ENCODE data around the gene SFTA2. TPM values are rescaled to one million over a fixed set of nuclear protein-coding genes. Genes with fewer than 3 reads are reported as not detected.

The SFTA2 gene
- total RNA-seq, 1 donor, result not detected

DNA sequence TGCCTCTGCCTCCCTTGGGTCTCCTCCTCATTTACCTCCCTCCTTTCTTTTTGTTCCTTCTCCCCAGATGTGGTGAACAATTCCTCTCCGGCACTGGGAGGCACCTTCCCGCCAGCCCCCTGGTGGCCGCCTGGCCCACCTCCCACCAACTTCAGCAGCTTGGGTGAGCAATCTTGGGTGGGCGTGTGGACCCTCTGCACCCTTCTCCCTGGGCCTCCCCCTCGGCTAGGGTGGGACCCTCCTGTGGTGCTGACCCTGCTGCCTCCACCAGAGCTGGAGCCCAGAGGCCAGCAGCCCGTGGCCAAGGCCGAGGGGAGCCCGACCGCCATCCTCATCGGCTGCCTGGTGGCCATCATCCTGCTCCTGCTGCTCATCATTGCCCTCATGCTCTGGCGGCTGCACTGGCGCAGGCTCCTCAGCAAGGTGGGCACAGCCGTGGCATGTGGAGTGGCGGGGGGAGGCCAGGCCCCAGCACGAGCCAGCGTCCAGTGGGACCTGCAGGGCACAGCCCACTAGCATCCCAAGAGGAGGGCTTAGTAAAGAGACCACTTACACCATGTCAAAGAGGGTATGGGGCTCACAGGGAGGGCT lies 38.9 kb downstream of the SFTA2 start:
- no peaks in the 10 kb centered on the region for H3K9me3 ChIP-seq (ENCODE audit: low read depth, low read length)
- H3K27me3 ChIP-seq (ENCODE audit: insufficient read depth, low read length), result no peaks in the 10 kb centered on the region
- no peak overlapping the region for H3K4me3 ChIP-seq (ENCODE audit: low read length)
- no peaks in the 10 kb centered on the region for H3K4me1 ChIP-seq (ENCODE audit: insufficient read depth, low read length)

DNA sequence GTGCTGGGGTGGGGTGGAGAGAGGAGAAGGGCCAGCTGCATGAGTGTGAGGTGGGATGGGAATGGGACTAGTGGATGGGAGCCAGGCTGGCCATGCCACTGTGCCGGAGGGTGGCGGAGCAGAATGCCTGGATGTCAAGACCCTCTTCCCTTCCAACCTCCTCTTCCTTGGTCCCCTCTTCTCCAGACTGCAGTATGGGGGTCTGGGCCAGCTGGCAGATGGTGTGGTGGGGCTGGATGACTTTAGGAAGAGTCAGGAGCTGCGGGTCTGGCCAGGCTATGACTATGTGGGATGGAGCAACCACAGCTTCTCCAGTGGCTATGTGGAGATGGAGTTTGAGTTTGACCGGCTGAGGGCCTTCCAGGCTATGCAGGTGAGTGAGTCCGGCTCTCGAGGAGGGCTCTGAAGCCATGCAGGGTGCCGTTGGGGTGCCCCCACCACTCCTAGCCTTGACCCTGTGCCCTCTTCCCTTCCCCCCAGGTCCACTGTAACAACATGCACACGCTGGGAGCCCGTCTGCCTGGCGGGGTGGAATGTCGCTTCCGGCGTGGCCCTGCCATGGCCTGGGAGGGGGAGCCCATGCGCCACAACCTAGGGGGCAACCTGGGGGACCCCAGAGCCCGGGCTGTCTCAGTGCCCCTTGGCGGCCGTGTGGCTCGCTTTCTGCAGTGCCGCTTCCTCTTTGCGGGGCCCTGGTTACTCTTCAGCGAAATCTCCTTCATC lies 40.0 kb downstream of the SFTA2 start:
- Histone ChIP-seq H3K9me3 (ENCODE audit: low read depth, low read length) (no peaks in the 10 kb centered on the region), H3K27me3 (ENCODE audit: insufficient read depth, low read length) (no peaks in the 10 kb centered on the region), H3K4me3 (ENCODE audit: low read length) (no peak overlapping the region), H3K4me1 (ENCODE audit: insufficient read depth, low read length) (no peaks in the 10 kb centered on the region)

DNA sequence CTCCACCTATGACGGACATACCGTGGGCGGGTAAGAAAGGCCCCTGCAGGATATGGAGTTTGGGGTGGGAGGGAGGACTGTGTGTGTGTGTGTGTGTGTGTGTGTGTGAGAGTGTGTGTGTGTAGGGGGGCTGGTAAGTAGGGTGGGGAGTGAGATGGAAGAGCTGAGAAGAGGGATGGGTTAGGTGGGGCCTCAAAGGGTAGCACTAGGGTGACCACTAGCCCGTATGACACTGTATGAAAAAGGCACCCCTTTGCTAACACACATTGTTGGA lies 40.6 kb downstream of the SFTA2 start:
- peaks cover 3% of the 10 kb centered on the region for H3K4me1 ChIP-seq (ENCODE audit: insufficient read depth, low read length)
- H3K9me3 ChIP-seq (ENCODE audit: low read depth, low read length), result no peaks in the 10 kb centered on the region
- no peak overlapping the region for H3K4me3 ChIP-seq (ENCODE audit: low read length)
- H3K27me3 ChIP-seq (ENCODE audit: insufficient read depth, low read length), result peaks cover 4% of the 10 kb centered on the region

DNA sequence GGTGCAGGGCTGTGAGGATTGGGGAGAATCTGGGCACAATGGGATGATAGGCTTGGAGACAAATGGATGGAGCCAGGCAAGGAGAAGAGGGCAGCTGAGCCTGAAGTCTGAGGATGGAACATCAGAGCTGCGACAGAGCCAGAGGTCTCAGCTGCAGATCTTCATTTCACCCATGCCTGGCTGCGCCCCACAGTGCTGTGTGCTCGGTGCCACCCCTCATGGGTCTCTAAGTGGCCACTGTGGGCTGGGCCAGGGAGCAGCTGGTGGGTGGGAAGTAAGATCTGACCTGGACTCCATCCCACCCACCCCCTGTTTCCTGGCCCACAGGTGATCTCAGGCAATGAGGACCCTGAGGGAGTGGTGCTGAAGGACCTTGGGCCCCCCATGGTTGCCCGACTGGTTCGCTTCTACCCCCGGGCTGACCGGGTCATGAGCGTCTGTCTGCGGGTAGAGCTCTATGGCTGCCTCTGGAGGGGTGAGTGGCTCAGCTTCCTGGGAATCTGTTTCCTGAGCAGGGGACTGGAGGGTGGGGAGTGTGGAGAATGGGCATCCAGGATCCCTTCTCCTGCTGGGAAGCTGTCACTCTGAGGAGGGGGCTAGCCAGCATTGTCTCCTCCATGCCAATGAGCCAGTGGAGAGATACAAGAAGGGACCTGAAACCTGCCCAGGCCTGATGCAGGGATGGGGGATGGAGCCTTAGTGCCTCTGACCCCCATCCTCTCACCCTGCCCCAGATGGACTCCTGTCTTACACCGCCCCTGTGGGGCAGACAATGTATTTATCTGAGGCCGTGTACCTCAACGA lies 41.1 kb downstream of the SFTA2 start:
- H3K27me3 ChIP-seq (ENCODE audit: insufficient read depth, low read length), result peaks cover 5% of the 10 kb centered on the region
- H3K9me3 ChIP-seq (ENCODE audit: low read depth, low read length), result no peaks in the 10 kb centered on the region
- peaks cover 8% of the 10 kb centered on the region for H3K4me1 ChIP-seq (ENCODE audit: insufficient read depth, low read length)
- H3K4me3 ChIP-seq (ENCODE audit: low read length), result no peak overlapping the region

DNA sequence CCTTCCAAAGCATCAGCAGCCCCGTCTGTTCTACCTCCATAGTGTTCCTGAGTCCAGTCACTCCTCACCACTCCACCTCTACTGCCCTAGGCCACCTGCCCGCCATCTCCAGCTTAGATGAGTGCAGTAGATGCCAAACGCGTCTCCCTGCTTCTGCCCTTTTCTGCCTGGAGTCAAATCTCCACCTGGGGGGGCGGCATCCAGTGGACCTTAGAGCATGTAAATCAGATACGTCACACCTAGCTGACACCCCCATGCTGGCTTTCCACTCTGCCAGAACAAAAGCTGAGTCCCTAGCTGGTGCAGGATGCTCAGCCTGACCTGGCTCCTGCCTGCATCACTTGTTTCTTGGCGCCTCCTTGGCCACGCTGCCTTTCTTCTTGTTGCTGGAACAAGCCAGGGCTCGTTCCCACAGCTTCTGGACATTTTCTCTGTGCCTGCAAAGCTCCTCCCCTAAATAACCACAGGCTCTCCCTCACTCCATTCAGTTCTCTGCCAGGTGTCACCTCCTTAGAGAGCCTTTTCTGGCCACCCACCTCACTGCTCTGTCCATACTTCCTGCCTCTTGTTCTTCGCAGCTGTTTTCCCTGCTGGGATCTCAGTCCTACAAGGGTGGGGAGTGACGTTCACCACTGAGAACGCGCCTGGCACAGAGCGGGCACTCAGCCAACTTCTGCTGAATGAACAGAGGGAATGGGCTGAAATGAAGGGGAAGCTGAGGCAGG lies 41.9 kb downstream of the SFTA2 start:
- peaks cover 16% of the 10 kb centered on the region for H3K4me1 ChIP-seq (ENCODE audit: insufficient read depth, low read length)
- H3K4me3 ChIP-seq (ENCODE audit: low read length), result no peak overlapping the region
- peaks cover 5% of the 10 kb centered on the region for H3K27me3 ChIP-seq (ENCODE audit: insufficient read depth, low read length)
- no peaks in the 10 kb centered on the region for H3K9me3 ChIP-seq (ENCODE audit: low read depth, low read length)

DNA sequence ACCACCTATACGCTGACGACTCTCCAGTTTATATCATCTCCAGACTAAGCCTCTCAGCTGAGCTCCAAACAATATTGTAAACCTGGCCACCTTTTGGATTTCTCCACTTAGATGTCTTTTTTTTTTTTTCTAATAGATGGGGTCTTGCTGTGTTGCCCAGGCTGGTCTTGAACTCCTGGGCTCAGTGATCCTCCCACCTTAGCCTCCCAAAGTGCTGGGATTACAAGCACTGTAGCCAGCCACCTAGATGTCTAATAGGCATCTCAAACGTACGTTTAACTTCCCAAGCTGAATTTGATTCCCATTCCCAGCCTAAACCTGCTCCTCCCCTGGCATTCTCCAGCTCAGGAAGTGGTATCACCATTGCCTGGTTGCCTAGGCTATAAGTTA lies 42.5 kb downstream of the SFTA2 start:
- H3K4me3 ChIP-seq (ENCODE audit: low read length), result no peak overlapping the region
- H3K27me3 ChIP-seq (ENCODE audit: insufficient read depth, low read length), result peaks cover 9% of the 10 kb centered on the region
- no peaks in the 10 kb centered on the region for H3K9me3 ChIP-seq (ENCODE audit: low read depth, low read length)
- peaks cover 20% of the 10 kb centered on the region for H3K4me1 ChIP-seq (ENCODE audit: insufficient read depth, low read length)

DNA sequence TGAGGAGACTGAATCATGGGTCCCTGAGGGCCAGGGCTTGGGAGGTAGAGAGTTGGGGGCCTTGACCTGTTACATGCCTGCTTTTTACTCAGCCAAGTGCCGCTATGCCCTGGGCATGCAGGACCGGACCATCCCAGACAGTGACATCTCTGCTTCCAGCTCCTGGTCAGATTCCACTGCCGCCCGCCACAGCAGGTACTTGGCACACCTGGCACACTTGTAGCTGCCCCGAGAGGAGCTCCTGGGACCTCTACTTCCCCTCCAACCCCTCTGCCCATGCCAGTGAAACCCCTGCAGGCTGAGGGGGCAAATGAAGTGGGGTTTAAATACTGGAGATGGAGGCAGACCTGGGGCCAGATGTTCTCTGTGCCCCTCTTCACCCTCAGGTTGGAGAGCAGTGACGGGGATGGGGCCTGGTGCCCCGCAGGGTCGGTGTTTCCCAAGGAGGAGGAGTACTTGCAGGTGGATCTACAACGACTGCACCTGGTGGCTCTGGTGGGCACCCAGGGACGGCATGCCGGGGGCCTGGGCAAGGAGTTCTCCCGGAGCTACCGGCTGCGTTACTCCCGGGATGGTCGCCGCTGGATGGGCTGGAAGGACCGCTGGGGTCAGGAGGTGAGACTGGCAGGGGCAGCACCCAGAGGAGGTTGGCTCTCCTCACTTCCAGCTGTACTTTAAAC lies 43.0 kb downstream of the SFTA2 start:
- H3K9me3 ChIP-seq (ENCODE audit: low read depth, low read length), result no peaks in the 10 kb centered on the region
- peaks cover 9% of the 10 kb centered on the region for H3K27me3 ChIP-seq (ENCODE audit: insufficient read depth, low read length)

DNA sequence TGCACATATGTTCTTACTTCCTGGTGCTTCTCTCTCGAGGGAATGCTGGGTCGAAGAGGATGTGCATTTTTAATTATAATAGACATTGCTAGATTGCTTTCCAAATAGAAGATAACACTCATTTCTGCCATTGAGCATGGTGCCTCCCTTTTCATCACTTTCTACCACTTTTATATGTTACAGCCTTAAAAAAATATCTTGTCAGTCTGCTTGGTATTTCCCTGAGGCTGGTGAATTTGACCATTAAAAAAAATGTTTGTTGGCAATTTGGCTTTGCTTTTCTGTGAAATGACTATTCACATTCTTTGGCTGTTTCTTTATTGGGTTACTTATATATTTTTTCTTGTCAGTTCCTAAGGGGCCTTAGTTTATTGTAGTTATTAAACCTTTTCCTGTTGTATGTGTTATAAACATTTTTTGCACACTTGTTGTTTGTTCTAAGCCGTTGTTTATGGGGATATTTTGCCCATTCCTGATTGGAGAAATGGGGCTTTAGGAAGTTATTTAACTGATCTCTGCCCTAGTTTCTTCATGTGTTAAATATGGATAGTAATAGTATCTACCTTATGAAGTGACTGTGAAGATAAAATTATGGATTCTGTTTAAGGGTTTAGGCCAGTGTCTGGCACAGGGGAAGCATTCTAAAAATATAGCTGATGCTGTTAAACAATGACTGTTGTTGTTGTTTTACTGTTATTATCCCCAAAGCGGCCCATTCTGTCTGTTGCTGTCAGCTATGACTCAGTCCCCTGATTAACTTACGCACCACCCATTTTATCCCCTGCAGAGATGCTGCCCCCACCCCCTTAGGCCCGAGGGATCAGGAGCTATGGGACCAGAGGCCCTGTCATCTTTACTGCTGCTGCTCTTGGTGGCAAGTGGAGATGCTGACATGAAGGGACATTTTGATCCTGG lies 43.8 kb downstream of the SFTA2 start:
- Histone ChIP-seq H3K27me3 (ENCODE audit: insufficient read depth, low read length) (peaks cover 12% of the 10 kb centered on the region), H3K9me3 (ENCODE audit: low read depth, low read length) (no peaks in the 10 kb centered on the region), H3K4me1 (ENCODE audit: insufficient read depth, low read length) (peaks cover 28% of the 10 kb centered on the region), H3K4me3 (ENCODE audit: low read length) (no peak overlapping the region)

More for the DNA sequence above, 43.0 kb downstream of the SFTA2 start:
- Histone ChIP-seq H3K4me1 (ENCODE audit: insufficient read depth, low read length) (peaks cover 20% of the 10 kb centered on the region), H3K4me3 (ENCODE audit: low read length) (no peak overlapping the region)

DNA sequence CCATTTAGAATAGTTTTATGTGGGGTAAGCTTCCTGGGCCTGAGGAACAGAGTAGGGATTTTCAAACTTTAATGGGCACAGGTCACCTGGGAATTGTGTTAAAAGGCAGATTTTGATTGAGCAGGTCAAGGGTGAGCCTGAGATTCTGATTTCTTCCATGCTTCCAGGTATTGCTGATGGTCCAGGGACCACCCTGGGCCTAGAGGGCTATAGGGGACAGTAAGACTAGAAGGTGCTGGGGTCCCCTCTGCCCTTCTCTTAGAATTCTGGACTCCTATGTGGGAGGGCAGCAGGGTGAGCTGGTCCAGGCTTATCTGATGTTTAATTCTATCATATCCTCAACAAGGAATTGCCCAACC lies 45.1 kb downstream of the SFTA2 start:
- H3K4me3 ChIP-seq (ENCODE audit: low read length), result no peak overlapping the region
- peaks cover 28% of the 10 kb centered on the region for H3K4me1 ChIP-seq (ENCODE audit: insufficient read depth, low read length)
- peaks cover 12% of the 10 kb centered on the region for H3K27me3 ChIP-seq (ENCODE audit: insufficient read depth, low read length)
- no peaks in the 10 kb centered on the region for H3K9me3 ChIP-seq (ENCODE audit: low read depth, low read length)

DNA sequence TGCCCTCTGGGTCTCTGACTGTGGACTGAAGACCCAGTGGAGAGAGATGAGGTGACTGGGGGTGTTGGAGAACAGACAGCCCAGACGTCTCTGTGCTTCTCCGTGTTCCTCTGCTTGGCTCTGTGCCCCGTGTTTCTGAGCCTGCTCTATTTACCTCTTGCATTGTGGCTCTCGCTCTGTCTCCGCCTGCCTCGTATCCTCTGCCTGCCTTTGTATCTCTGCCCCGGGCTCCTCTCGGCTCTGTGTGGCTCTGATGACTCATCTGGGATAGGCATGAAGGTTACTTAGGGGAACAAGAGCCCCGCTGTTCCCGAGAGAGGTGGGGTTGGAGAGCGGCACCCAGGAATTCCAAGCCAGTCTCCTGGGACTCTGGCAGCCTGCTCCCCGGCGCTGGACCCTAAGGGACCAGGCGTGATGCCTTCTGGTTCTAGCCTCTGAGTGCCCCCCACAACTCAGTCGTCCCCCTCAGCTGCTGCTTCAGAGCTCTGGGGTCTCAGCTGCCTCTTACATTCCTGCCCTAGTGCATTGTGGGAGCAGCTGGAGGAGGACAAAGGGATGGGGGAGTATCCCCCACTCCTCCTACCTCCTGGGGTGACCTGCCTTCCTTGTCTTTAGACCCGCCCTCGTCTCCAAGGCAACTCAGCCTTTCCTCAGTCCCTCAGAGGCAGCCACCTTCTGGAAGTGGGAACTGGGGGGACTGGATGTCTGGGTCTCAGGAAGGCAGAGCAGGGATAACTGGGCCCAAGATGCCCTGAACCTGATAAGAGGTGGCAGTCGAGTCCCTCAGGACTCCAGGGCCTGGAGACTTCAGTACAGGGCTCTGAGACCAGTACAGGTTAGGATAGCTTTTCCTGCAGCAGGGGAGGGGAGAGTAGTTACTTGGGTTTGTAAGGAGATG lies 45.7 kb downstream of the SFTA2 start:
- Histone ChIP-seq H3K4me1 (ENCODE audit: insufficient read depth, low read length) (peaks cover 28% of the 10 kb centered on the region), H3K4me3 (ENCODE audit: low read length) (no peak overlapping the region), H3K9me3 (ENCODE audit: low read depth, low read length) (no peaks in the 10 kb centered on the region), H3K27me3 (ENCODE audit: insufficient read depth, low read length) (peaks cover 12% of the 10 kb centered on the region)

DNA sequence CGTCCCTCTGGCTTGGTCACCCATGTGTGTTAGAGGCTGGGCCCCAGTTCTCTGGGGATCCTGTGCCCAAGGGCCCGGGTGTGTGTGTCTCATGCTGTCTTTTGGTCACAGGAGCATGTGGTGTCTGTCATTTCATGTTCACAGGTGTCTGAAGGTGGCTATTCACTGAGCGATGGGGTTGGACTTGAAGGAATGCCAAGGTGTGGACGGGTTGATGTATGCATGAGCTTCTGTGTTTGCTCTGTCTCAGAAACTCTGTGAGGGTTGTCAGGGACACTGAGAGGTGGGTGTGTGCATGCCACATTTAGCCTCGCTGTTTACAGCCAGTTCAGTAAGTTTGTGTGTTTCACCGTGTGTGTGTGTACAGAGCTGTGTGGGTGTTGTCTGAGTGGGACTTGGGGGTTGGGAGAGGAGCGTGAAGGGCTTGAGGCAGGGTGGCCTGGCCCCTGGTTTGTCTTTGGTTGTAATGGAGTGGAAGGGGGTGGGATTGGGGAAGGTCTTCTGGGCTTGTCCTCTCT lies 46.4 kb downstream of the SFTA2 start:
- H3K4me1 ChIP-seq (ENCODE audit: insufficient read depth, low read length), result peaks cover 28% of the 10 kb centered on the region
- H3K27me3 ChIP-seq (ENCODE audit: insufficient read depth, low read length), result peaks cover 12% of the 10 kb centered on the region
- no peak overlapping the region for H3K4me3 ChIP-seq (ENCODE audit: low read length)
- no peaks in the 10 kb centered on the region for H3K9me3 ChIP-seq (ENCODE audit: low read depth, low read length)

DNA sequence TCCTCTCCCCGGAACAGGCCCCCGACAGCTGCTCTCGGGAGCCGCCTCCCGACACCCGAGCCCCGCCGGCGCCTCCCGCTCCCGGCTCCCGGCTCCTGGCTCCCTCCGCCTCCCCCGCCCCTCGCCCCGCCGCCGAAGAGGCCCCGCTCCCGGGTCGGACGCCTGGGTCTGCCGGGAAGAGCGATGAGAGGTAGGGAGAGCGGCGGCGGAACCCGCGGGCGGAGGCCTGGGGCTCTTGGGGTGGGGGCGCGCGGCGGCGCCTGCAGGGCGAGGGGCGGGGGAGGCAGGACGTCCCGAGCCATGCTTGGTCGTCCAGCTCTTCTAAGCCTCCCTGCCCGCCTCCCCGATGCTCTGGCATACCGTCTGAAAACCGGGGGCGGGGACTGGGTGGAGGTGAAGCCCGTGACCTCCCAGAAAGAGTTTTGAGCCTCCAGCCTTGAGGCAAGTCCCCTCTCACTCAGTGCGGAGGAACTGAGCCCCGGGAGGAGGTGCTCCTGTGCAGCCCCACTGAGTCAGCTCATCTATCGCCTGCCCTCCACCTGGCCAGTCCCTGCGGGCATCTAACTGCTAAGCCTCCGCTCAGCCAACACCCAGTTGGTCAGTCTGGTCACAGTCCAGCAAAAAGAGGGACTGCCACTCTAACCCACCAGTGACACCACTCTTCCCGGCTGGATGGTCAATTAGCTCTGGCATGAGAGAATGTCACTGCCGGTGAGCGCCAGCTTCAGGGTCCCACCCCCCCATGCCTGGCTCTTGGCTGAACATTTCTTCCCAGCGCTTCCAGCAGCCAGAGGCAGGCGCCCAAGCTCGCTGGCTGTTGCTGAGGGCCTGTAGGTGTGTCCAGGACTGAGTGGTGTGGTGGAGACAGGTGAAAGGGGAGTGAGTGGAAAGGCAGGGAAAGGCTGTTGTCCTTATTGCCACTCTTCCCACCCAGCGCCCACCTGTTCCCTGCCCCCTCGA lies 47.2 kb downstream of the SFTA2 start:
- Histone ChIP-seq H3K9me3 (ENCODE audit: low read depth, low read length) (no peaks in the 10 kb centered on the region), H3K4me3 (ENCODE audit: low read length) (peak overlapping the region; percentile 26), H3K27me3 (ENCODE audit: insufficient read depth, low read length) (peaks cover 12% of the 10 kb centered on the region), H3K4me1 (ENCODE audit: insufficient read depth, low read length) (peaks cover 28% of the 10 kb centered on the region)
